SU-DHL-6 (cell line): ENCODE results near the gene KCNK16.

Source experiments
- CTCF ChIP-seq: fragments of 200-600 bp; sonication (generic); IDR thresholded peaks from one replicate; pipeline ENCODE4 v1.5.1; 2017; ENCODE audit warnings: antibody characterized with exemption, mild to moderate bottlenecking, low read length, moderate library complexity; ENCODE audit not compliant: insufficient read depth, poor library complexity, severe bottlenecking
- EZH2phosphoT487 ChIP-seq: fragments of 200-600 bp; sonication (generic), shearing (Covaris generic); conservative IDR thresholded peaks from 2 replicates; pipeline ENCODE4 v1.6.1; 2018; ENCODE audit warnings: mild to moderate bottlenecking, antibody characterized with exemption, low read length, moderate library complexity, mixed read lengths

GRCh38 chr6:39300739-39301138, 21.8 kb downstream of the KCNK16 start:
- TF ChIP-seq CTCF (no peak), EZH2phosphoT487 (no peak)
